Islet precursor cell (in vitro differentiated cells): ENCODE measurements around the gene PROZ.

Source experiments
- DNase-seq: peaks from one replicate; pipeline ENCODE4 v3.0.0-alpha.2; 2018

Gene PROZ

GRCh38 chr13:113142876-113143275 is 15.6 kb upstream of the PROZ start:
- DNase-seq, result peak; percentile 33

- peak; percentile 47 for DNase-seq
These were observed 14.8 kb upstream of the PROZ start for GRCh38 chr13:113143466-113144254.

GRCh38 chr13:113144255-113144629 is 14.2 kb upstream of the PROZ start:
- DNase-seq, result peak; percentile 44

- DNase-seq, result no peak
These were observed 13.0 kb upstream of the PROZ start for GRCh38 chr13:113145496-113145895.

GRCh38 chr13:113145911-113146598 is 12.4 kb upstream of the PROZ start:
- DNase-seq, result peak; percentile 41

GRCh38 chr13:113146750-113147149 is 11.7 kb upstream of the PROZ start:
- peak; percentile 43 for DNase-seq

- DNase-seq, result peak; percentile 38
These were observed 11.2 kb upstream of the PROZ start for GRCh38 chr13:113147206-113147605.

- no peak for DNase-seq
These were observed 10.0 kb upstream of the PROZ start for GRCh38 chr13:113148407-113148806.

- DNase-seq, result peak; percentile 38
These were observed 9.4 kb upstream of the PROZ start for GRCh38 chr13:113148940-113149503.

GRCh38 chr13:113149711-113150549 is 8.5 kb upstream of the PROZ start:
- no peak for DNase-seq

GRCh38 chr13:113150550-113151365 is 7.7 kb upstream of the PROZ start:
- peak; percentile 39 for DNase-seq

- DNase-seq, result peak; percentile 51
These were observed 6.4 kb upstream of the PROZ start for GRCh38 chr13:113151745-113152690.

GRCh38 chr13:113152691-113152983 is 5.8 kb upstream of the PROZ start:
- DNase-seq, result no peak

GRCh38 chr13:113152984-113153809 is 5.3 kb upstream of the PROZ start:
- peak; percentile 73 for DNase-seq

GRCh38 chr13:113153810-113154748 is 4.4 kb upstream of the PROZ start:
- peak; percentile 78 for DNase-seq

GRCh38 chr13:113155201-113155600 is 3.2 kb upstream of the PROZ start:
- DNase-seq, result peak; percentile 37

- peak; percentile 21 for DNase-seq
These were observed 2.3 kb upstream of the PROZ start for GRCh38 chr13:113155982-113156655.

GRCh38 chr13:113157206-113157928 is 1.1 kb upstream of the PROZ start:
- peak; percentile 50 for DNase-seq
